HG03457 (cell line): ENCODE data around the gene KCTD15.
"Not testable (repeated sequence)": the region's sequence is repeated elsewhere in the genome, so short reads cannot be mapped to it uniquely, and the experiment has no call there.

Experiments
- ATAC-seq: cut with Tn5 transposase; IDR thresholded peaks from one replicate; pipeline ENCODE4 v1.9.1; 2021; ENCODE audit warnings: moderate number of reproducible peaks; ENCODE audit not compliant: unreplicated experiment

Gene KCTD15

DNA sequence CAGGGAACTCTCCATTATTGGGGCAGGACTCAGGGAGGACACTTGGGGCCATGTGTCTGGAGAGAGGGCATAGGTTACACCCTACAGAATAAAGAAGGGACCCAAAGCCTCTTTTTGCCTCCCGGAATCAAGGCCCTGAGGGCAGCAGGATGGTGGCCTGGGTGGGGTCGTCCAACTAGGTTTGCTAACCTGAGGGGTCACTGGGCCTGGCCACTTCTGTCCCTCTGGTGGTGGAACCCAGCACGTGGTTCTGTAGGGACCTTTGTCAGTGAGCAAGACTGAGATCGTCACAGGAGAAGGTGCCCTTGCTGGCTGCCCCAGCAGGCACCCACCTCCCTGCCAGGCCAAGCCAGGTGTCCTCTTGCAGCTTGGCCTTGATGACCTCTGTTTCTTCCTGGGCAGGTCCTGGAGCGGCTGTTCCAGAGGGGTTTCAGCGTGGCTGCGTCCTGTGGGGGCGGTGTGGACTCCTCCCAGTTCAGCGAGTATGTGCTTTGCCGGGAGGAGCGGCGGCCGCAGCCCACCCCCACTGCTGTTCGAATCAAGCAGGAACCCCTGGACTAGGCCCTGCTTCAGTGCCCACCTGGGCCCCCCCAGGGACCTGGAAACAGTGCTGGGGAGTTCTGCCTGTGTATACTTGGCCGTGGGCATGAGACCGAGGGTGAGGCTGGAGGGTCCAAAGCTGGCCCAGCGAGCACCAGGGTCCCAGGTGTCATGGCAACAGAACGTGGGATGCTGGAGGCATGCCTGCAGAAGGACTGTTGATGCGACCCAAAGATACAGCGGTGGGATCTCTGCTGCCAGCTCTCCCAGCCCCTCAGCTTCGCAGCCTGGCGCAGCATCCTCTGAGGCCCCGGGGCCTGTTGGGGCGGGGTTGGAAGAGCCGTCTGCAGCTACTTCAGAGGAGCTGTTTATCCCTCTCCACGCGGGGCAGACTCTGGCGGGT is 16.0 kb downstream of the KCTD15 start:
- ATAC-seq: no peak

DNA sequence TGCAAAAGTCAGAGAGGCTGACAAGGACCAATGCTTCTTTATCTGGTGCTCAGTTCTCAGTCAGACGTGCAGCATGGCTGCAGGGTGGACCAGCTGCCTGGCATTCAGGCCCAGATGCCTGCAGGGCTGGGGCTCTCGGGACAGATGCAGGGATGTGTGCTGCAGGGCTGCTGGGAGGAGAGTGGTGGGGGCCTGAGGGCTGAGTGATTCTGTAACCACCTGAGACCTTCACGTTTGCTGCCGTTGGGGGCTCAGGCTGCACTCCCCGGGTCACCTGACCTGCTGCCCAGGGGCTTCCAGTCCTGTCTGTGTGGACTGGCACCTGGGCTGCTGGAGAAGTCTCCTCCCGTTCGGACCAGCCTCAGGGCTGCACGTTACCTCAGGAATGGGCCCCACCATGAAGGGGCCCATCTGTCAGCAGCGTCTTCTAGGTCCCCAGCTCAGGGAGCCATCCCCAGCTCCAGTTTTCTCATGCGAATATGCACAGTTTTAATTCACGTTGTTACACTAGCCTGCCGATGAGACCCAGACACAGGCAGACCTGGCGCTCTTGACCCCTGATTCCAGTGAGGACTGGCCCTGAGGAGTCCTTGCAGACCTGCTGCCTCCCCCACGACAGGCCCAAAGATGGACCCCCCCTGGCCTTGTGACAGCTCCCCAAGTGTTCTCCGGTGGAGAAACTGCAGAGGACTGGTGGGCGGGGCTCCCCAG is 16.9 kb downstream of the KCTD15 start:
- no peak for ATAC-seq

DNA sequence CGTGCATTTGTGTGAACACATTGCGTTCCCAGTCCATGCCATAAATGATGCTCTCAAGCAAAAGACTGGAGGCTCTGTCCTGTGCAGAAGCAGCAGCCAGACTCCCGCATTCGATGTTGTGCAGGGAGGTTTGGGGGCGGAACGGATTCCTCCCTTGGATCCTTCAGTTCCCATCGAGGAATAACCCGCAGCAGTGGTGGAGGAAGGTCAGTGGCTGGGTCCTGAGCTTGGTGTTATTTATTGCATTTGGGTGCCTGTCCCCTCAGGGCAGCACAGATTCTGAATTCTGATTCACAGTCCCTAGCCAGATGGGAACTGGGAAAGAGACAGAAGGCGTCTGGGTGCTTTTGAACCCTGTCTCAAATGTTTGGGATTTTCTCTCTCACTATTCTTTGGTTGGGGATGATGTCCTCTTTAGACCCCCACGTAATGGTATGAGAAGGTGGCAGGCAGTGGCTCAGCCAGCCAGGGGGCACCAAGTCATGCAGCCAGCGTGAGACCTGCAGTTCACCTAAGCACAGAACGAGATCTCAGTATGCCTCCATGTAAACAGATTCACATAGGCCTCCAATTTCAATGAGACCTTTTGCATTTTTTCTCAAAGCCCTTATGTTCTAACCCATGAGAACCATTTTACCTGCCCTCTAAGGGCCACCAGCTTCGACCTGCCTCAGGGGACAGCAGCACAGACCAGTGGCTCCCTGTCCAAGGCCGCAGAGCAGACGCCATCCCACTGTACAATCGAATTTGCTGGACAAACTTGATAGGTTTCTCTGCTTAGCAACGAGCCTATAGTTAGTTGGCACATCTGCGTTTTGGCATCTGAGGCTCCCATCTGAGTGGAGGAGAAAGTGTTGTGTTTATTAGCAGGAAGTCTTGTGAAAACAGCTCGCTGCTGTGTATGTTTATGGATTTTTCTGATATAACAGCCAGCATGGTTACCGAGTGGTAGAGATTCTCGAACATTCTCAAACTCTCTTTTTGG is 17.8 kb downstream of the KCTD15 start:
- ATAC-seq: no peak

DNA sequence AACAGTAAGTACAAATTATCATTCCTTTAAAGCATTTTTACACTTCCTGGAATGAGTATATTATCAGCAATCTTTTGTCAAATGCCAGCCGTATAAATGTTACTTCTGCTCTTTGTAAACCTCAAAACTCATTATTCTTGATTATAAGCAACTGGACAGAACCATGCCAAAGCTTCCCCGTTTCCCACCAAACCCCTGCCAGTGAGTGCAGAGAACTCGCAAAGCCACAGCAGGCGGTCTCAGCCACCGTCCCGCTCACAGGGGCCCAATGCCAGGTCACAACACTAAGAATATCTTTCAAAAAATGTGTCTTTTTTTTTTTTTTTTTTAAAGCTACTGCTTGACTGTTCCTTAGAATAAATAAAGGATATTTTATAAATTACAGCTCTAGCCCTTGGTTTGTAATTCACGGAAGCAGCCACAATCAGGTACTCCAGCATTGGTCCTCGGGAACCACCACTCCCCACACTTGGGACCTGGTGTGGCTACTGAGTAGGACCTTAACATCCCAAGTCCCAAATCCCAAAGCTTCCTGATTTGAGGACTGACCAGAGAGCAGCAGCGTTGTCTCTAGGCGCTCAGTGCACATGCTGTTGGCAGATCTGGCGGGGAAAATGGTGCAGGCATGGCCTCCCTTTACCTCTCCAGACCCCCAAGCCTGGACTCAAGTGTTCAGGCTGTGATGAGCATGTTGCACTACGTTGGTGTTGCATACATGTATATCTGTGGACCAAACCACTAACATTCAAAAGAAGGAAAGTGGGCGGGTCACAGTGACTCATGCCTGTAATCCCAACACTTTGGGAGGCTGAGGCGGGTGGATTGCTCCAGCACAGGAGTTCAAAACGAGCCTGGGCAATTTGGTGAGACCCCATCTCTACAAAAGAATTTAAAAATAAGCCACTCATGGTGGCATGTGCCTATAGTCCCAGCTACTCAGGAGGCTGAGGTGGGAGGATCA is 19.0 kb downstream of the KCTD15 start:
- no peak for ATAC-seq

DNA sequence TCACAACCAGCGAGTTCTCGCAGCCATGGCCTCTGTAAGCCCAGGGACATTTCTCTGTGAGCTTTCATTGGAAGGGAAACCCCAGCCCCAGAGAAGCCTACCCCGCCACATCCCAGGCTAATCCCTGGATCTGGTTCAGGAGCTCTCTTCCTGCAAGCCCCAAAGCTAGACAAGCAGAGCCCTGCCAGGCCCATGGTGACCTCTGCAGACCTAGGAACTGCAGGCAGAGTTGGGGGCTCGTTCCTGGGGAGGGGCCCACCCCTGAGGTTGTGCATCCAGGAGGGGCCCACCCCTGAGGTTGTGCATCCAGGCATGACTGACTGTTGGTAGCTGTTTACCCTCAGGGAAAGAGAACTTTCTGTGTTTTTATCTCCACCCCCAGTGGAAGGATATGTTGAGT is 21.7 kb downstream of the KCTD15 start:
- no peak for ATAC-seq

DNA sequence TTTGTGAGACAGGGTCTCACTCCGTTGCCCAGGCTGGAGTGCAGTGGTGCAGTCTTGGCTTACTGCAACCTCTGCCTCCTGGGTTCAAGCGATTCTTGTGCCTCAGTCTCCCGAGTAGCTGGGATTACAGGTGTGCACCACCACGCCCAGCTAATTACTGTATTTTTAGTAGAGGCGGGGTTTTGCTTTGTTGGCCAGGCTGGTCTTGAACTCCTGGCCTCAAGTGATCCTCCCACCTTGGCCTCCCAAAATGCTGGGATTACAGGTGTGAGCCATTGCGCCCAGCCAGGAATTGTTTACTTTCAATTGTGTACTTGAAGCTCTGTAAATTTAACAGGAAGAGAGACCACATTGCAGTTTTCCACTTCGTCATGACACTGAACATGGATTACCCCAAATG is 22.4 kb downstream of the KCTD15 start:
- not testable (repeated sequence) for ATAC-seq

DNA sequence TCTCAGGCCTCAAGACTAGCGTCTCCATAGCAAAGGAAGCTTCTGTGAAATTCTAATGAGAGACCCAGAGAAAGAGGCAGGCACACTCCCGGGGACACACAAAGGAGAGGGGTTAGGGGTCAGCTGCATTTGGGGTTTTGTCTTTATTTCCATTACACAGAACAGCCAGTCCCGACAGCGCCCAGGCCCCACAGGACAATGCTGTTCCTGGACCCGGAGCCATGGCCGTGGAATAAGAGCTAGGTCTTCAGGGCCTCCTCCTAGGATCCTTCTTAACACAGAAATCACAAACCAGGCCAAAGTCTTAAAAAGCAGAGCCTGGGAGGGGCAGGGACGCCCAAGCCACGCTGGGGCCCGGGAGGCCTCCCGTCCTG is 22.8 kb downstream of the KCTD15 start:
- ATAC-seq: no peak

DNA sequence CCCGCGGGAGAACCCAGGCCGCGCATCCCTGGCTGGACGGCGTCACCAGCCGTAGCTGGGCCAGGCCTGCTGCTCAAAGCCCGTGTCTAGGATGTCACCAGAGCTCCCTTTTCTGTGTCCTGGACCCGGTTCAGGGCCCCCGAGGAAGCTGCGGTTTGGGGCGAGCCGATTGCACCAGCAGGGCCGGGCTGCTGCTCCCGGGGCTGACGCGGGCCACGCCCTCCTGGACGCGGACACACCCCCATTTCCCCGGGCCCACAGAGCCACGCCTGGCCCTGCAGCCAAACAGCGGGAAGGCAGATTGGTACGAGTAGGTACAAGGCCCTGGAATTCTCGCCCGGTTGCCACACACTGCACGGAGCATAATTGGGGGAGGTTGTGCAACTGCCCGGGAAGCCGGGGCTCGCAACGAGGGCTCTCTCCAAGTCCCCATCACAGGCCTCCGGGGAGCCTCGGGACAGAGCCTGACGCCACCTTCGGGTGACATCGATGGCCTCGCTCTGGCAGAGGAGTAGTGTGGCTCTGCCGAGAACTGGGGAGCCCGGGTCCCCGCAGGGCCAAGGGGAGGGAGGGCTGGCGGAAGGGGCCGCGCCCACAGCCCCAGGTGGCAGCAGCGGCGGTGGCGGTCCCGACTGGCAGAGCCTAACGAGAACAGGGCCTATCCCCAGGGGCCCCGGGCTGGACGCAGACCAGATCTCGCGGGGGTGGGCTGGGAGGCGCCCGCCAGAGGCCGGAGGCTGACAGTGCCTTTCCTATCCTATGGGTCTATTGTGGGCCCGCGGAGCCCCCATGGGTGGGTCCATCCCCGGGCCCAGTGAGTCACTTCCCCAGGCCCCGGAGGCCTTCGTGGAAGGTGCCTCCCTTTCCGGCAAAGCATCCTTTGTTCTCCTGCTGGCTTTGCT is 23.5 kb downstream of the KCTD15 start:
- no peak for ATAC-seq

DNA sequence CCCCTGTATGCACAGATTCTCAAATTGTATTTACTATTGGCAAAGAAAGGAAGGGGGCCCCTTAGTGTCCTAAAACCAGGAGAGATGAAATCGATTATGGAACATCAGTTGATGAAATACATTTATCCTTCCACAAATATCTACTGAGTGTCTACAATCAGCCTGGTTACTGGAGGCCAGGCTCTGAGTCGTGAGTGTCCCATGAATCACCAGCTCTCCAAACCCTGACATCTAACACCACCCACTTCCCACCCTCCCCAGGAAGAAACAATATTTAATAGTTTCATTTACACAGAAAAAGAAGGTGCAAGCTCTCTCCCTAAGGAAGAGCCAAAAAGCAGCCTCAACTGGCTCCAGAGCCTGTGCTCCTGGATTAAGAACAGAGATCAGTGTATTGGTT is 25.2 kb downstream of the KCTD15 start:
- no peak for ATAC-seq

DNA sequence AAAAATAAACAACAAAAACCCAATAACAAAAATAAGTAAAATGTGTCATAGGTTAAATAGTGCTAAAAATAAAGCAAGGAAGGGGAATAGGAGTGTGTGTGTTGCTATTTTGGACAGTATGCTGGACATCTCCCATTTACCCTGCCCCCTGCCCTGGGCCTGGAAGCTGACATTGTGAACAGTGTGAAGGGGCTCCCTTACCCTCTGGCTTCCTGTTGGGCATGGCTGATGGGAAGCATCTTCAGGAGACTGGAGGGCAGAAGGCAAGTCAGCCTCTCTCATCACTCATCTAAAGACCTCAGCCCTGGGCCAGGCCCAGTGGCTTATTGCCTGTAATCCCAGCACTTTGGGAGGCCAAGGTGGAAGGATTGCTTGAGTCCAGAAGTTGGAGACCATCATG is 26.7 kb downstream of the KCTD15 start:
- no peak for ATAC-seq

DNA sequence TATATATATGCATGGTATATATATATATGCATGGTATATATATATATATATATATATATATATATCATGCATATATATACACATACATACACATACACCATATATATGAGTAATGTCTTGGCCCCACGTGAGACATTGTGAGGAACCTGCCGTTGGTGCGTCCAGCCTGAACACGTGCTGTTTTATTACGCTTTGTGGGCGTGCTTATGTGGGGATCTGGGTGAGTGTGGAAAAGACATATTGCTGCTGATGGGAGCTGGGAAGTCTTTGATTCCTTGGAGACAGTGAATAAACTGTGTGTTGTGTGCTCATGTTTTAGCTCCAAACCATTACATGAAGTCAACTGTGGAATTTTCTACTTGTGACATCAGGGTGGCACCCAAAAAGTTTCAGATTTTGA is 28.9 kb downstream of the KCTD15 start:
- ATAC-seq: no peak

DNA sequence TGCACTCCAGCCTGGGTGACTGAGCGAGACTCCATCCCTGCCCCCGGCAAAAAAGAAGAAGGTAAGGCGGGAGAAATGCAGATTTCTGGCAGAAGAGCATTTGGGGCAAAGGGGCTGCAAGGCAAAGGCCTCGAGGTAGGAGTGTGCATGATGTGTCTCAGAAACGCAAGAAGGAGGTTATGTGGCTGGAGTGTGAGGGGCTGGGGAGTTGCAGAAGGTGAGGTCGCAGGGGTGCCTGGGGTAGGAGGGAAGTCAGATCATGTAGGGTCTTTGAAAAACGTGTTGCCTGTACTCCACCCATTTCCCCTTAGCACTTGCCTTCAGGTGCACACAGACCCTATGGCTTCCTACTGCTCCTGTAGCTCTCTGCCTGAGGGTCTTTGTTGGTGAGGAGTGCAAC is 29.9 kb downstream of the KCTD15 start:
- ATAC-seq: no peak

DNA sequence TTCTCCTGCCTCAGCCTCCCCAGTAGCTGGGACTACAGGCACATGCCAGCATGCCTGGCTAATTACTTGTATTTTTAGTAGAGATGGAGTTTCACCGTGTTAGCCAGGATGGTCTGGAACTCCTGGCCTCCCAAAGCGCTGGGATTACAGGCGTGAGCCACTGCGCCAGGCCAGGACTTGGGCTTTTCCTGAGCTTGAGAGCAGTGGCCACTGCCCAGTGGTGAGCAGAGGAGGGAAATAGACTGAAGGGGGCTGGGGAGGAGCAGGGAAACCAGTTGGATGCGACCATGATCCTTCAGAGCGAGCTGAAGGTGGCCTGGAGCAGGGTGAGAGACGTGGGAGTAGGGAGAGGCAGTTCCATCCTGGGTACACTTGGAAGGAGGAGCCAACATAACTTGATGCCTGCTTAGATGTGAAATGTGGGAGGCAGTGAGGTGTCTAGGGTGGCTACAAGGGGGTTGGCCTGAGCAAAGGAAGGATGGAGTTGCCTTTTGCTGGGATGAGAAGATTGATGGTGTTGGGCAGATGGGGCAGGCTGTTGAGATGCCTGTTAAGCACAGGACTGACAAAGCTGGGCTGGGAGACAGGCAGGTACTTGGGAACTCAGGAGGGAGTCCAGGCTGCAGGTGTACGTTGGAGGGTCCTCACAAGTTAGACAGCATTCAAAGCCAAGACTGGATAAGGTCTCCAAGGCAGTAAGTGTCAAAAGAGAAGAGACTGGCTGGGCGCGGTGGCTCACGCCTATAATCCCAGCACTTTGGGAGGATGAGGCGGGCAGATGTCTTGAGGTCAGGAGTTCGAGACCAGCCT is 31.8 kb downstream of the KCTD15 start:
- ATAC-seq: no peak

DNA sequence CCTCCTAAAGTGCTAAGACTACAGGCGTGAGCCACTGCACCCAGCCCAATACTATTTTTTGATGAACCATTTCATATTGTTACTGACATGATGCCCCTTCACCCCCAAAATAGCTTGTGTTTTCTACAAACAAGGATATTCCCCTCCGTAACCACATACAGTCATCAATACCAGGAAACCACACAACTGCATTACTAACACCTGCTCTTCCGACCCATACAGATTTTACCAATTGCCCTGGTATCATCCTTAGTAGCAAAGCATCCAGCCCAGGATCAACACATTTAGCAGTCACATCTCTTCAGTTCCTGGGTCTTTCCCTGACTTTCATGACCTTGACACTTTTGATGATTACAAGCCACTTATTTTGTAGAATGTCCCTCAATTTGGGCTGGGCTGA is 33.6 kb downstream of the KCTD15 start:
- no peak for ATAC-seq

DNA sequence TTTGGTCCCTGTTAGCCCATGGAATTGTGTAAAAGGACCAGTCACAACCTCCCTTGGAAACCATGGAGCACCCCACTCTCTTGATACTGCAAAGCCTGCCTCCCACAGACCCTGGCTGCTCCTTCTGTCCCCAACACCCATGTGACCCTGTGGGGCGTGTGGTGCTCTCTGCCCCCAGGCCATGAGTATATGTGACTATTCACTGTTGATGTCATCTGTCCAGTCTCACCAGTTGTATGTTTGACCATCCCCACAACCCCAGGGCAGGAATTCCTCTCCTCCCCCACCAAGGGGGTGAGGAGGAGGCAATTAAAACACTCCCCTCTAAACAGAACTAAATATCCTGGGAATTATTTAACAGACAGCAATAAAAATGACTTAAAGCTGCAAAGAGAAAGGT is 35.2 kb downstream of the KCTD15 start:
- no peak for ATAC-seq

DNA sequence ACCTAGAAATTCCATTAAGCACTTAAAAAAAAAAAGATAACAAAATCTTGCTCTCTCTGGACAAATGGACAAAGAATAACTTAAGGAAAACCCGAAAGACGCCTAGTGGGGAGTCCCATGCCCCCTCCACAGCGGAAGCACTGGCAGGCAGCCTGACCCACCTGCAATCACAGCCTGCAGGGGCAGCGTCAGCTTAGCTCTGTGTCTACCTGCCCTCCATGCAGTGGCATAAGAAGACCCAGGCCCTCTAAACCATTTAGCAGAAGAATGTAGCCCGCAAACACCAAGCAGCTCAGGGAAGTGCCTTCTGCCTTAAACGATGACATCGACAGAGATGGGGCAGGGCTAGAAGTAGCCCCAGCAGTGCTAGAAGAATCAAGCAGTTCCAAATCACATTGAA is 36.0 kb downstream of the KCTD15 start:
- ATAC-seq: no peak

DNA sequence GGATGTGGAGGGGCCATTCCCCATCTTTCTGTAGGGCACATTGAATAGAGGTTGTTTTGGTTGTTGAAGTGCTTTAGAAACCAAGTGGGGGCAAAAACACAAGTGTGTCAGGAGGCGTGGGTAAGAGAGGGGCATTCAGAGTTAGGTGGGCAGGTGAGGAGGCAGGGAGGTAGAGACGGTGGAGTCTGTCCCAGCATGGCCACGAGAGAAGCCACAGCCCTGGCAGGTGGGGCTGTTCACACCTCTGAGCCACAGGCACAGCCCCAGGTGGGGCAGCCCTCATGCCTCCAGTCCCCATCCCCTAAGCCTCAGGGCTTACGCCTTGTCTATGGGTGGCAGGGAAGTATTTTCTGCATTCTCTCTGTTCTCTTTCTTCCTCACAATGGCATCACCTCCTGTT is 43.7 kb downstream of the KCTD15 start:
- ATAC-seq: no peak

DNA sequence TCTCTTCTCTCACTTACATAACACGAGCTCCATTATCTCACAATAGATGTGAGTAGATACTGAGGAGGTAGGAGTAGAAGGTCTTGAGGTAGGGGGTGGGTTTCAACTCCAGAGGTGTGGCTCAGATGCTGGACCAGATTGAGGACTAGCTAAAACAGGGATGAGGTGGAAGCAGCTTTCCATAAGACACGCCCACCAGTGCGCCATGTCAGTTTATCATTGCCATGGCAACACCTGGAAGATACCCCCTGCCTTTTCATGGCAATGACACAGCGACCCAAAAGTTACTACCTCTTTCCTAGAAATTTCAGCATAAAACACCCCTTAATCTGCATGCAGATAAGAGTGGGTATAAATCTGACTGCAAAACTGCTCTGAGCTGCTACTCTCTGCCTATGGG is 44.1 kb downstream of the KCTD15 start:
- no peak for ATAC-seq
